Measurements from ENCODE around the gene CSRP2.

Gene CSRP2

GRCh38 chr12:76915361-76916169 is 36.7 kb upstream of the CSRP2 start:
- H3K27me3 ChIP-seq (replicated peaks; ENCODE audit: control insufficient read depth, insufficient read depth, low read length), result no peaks in the 10 kb centered on the region
- H3K4me1 ChIP-seq (ENCODE audit: control insufficient read depth, insufficient read depth, low read length), result peaks cover 39% of the 10 kb centered on the region
- peak; percentile 19 for DNase-seq (ENCODE audit: low read depth)
- H3K9ac ChIP-seq (ENCODE audit: low read length), result peak overlapping the region; percentile 67
- no peaks in the 10 kb centered on the region for H3K36me3 ChIP-seq (ENCODE audit: control insufficient read depth, insufficient read depth, low read length, severe bottlenecking)
- peak overlapping the region; percentile 56 for H3K4me3 ChIP-seq (ENCODE audit: low read length)
- H3K9me3 ChIP-seq (ENCODE audit: control insufficient read depth, low read length), result no peaks in the 10 kb centered on the region

GRCh38 chr12:76914102-76914859 is 35.5 kb upstream of the CSRP2 start:
- no peak for DNase-seq (ENCODE audit: low read depth)
- Histone ChIP-seq H3K9me3 (ENCODE audit: control insufficient read depth, low read length) (no peaks in the 10 kb centered on the region), H3K9ac (ENCODE audit: low read length) (peak overlapping the region; percentile 67), H3K4me1 (ENCODE audit: control insufficient read depth, insufficient read depth, low read length) (peaks cover 28% of the 10 kb centered on the region), H3K4me3 (ENCODE audit: low read length) (no peak overlapping the region), H3K36me3 (ENCODE audit: control insufficient read depth, insufficient read depth, low read length, severe bottlenecking) (no peaks in the 10 kb centered on the region), H3K27me3 (replicated peaks; ENCODE audit: control insufficient read depth, insufficient read depth, low read length) (no peaks in the 10 kb centered on the region)

- Histone ChIP-seq H3K4me3 (ENCODE audit: low read length) (no peak overlapping the region), H3K27me3 (replicated peaks; ENCODE audit: control insufficient read depth, insufficient read depth, low read length) (no peaks in the 10 kb centered on the region), H3K4me1 (ENCODE audit: control insufficient read depth, insufficient read depth, low read length) (peaks cover 2% of the 10 kb centered on the region), H3K9me3 (ENCODE audit: control insufficient read depth, low read length) (no peaks in the 10 kb centered on the region), H3K9ac (ENCODE audit: low read length) (no peak overlapping the region), H3K36me3 (ENCODE audit: control insufficient read depth, insufficient read depth, low read length, severe bottlenecking) (no peaks in the 10 kb centered on the region)
- no peak for DNase-seq (ENCODE audit: low read depth)
Observed at GRCh38 chr12:76909290-76909689, 30.5 kb upstream of the CSRP2 start.

GRCh38 chr12:76908303-76909017 is 29.6 kb upstream of the CSRP2 start:
- Histone ChIP-seq H3K4me1 (ENCODE audit: control insufficient read depth, insufficient read depth, low read length) (no peaks in the 10 kb centered on the region), H3K9ac (ENCODE audit: low read length) (no peak overlapping the region), H3K9me3 (ENCODE audit: control insufficient read depth, low read length) (no peaks in the 10 kb centered on the region), H3K27me3 (replicated peaks; ENCODE audit: control insufficient read depth, insufficient read depth, low read length) (no peaks in the 10 kb centered on the region), H3K36me3 (ENCODE audit: control insufficient read depth, insufficient read depth, low read length, severe bottlenecking) (no peaks in the 10 kb centered on the region), H3K4me3 (ENCODE audit: low read length) (no peak overlapping the region)
- DNase-seq (ENCODE audit: low read depth), result no peak

DNA sequence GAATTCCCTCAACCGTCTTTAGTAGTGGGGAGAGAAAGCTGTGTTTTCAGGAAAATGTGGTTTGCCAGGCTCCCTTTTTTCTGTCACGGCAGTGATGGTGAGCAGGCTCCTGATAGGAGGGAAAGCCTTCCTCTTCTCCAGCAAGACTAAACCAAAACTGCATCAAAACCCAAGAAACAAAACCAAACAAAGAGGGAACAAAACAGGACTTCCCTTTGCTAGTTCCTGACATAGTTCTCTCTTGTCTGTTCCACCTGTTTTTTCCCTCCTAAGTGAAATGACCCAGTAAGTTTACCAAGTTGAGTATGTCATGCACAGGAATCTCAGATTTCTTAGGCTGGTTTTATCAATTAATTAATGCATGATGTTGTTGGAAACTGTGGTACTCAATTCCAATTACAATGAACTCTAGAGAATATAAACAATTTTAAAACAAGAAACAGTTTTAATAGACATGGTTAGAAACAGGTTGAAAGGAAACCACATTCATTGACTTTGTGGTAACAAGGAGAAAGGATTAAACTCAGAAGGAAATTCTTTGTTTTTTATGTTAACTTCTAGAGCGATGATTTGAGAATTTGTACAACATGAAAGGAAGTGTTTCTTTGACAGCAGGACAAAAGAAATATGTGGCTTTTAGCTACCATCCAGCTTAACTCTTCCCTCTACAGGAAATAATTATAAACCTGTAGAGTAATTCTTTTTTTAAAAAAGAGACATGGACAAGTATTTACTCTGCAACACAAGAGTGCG is 23.0 kb upstream of the CSRP2 start:
- no peaks in the 10 kb centered on the region for H3K9me3 ChIP-seq (ENCODE audit: control insufficient read depth, low read length)
- no peak for DNase-seq (ENCODE audit: low read depth)
- H3K9ac ChIP-seq (ENCODE audit: low read length), result no peak overlapping the region
- H3K4me3 ChIP-seq (ENCODE audit: low read length), result no peak overlapping the region
- no peaks in the 10 kb centered on the region for H3K36me3 ChIP-seq (ENCODE audit: control insufficient read depth, insufficient read depth, low read length, severe bottlenecking)
- peaks cover 10% of the 10 kb centered on the region for H3K4me1 ChIP-seq (ENCODE audit: control insufficient read depth, insufficient read depth, low read length)
- H3K27me3 ChIP-seq (replicated peaks; ENCODE audit: control insufficient read depth, insufficient read depth, low read length), result no peaks in the 10 kb centered on the region

GRCh38 chr12:76899522-76899921 is 20.7 kb upstream of the CSRP2 start:
- no peak overlapping the region for H3K9ac ChIP-seq (ENCODE audit: low read length)
- H3K4me3 ChIP-seq (ENCODE audit: low read length), result no peak overlapping the region
- H3K4me1 ChIP-seq (ENCODE audit: control insufficient read depth, insufficient read depth, low read length), result peaks cover 10% of the 10 kb centered on the region
- peaks cover 11% of the 10 kb centered on the region for H3K9me3 ChIP-seq (ENCODE audit: control insufficient read depth, low read length)
- no peaks in the 10 kb centered on the region for H3K36me3 ChIP-seq (ENCODE audit: control insufficient read depth, insufficient read depth, low read length, severe bottlenecking)
- DNase-seq (ENCODE audit: low read depth), result no peak
- no peaks in the 10 kb centered on the region for H3K27me3 ChIP-seq (replicated peaks; ENCODE audit: control insufficient read depth, insufficient read depth, low read length)

- peaks cover 10% of the 10 kb centered on the region for H3K4me1 ChIP-seq (ENCODE audit: control insufficient read depth, insufficient read depth, low read length)
- peaks cover 21% of the 10 kb centered on the region for H3K9me3 ChIP-seq (ENCODE audit: control insufficient read depth, low read length)
- H3K27me3 ChIP-seq (replicated peaks; ENCODE audit: control insufficient read depth, insufficient read depth, low read length), result no peaks in the 10 kb centered on the region
- H3K9ac ChIP-seq (ENCODE audit: low read length), result no peak overlapping the region
- peak; percentile 34 for DNase-seq (ENCODE audit: low read depth)
- H3K36me3 ChIP-seq (ENCODE audit: control insufficient read depth, insufficient read depth, low read length, severe bottlenecking), result no peaks in the 10 kb centered on the region
- H3K4me3 ChIP-seq (ENCODE audit: low read length), result no peak overlapping the region
Observed at GRCh38 chr12:76898442-76898841, 19.6 kb upstream of the CSRP2 start.

- peaks cover 10% of the 10 kb centered on the region for H3K4me1 ChIP-seq (ENCODE audit: control insufficient read depth, insufficient read depth, low read length)
- no peaks in the 10 kb centered on the region for H3K36me3 ChIP-seq (ENCODE audit: control insufficient read depth, insufficient read depth, low read length, severe bottlenecking)
- H3K27me3 ChIP-seq (replicated peaks; ENCODE audit: control insufficient read depth, insufficient read depth, low read length), result peaks cover 2% of the 10 kb centered on the region
- H3K9me3 ChIP-seq (ENCODE audit: control insufficient read depth, low read length), result peaks cover 28% of the 10 kb centered on the region
- DNase-seq (ENCODE audit: low read depth), result no peak
- no peak overlapping the region for H3K4me3 ChIP-seq (ENCODE audit: low read length)
- H3K9ac ChIP-seq (ENCODE audit: low read length), result no peak overlapping the region
Observed at GRCh38 chr12:76896274-76896673, 17.5 kb upstream of the CSRP2 start.

DNA sequence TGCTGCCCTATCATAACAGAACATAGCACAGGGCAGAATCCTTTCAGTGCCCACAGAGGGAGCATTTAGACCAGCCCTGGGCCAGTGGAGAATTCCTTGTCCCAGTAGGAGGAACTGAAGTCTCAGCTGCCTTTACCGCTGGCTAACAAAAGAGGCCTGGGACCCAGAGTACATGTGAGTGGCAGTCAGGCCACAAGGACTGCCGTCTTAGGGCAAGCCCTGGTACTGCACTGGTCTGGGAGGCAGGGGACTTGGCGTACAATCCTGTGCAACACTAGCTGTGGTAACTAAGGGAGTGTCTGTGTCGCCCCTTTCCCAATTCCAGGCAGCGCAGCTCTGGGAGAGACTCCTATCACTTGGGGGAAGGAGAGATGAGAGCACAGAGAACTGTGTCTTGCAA is 17.0 kb upstream of the CSRP2 start:
- Histone ChIP-seq H3K4me3 (ENCODE audit: low read length) (no peak overlapping the region), H3K36me3 (ENCODE audit: control insufficient read depth, insufficient read depth, low read length, severe bottlenecking) (no peaks in the 10 kb centered on the region), H3K27me3 (replicated peaks; ENCODE audit: control insufficient read depth, insufficient read depth, low read length) (peaks cover 7% of the 10 kb centered on the region), H3K4me1 (ENCODE audit: control insufficient read depth, insufficient read depth, low read length) (peaks cover 10% of the 10 kb centered on the region), H3K9ac (ENCODE audit: low read length) (no peak overlapping the region), H3K9me3 (ENCODE audit: control insufficient read depth, low read length) (peaks cover 28% of the 10 kb centered on the region)
- no peak for DNase-seq (ENCODE audit: low read depth)

GRCh38 chr12:76891609-76892008 is 12.8 kb upstream of the CSRP2 start:
- H3K36me3 ChIP-seq (ENCODE audit: control insufficient read depth, insufficient read depth, low read length, severe bottlenecking), result no peaks in the 10 kb centered on the region
- no peak overlapping the region for H3K9ac ChIP-seq (ENCODE audit: low read length)
- H3K9me3 ChIP-seq (ENCODE audit: control insufficient read depth, low read length), result peaks cover 28% of the 10 kb centered on the region
- H3K4me3 ChIP-seq (ENCODE audit: low read length), result no peak overlapping the region
- no peak for DNase-seq (ENCODE audit: low read depth)
- H3K4me1 ChIP-seq (ENCODE audit: control insufficient read depth, insufficient read depth, low read length), result no peaks in the 10 kb centered on the region
- H3K27me3 ChIP-seq (replicated peaks; ENCODE audit: control insufficient read depth, insufficient read depth, low read length), result peaks cover 16% of the 10 kb centered on the region

Data from adipocyte (in vitro differentiated cells).